ENCODE results near the gene SPAAR. TPM values are rescaled to one million over a fixed set of nuclear protein-coding genes. Genes with fewer than 3 reads are reported as not detected.

SPAAR gene
- total RNA-seq, 4 donors from 2014 or later = 0.29 to 11.7 (median 2.3) TPM

DNA sequence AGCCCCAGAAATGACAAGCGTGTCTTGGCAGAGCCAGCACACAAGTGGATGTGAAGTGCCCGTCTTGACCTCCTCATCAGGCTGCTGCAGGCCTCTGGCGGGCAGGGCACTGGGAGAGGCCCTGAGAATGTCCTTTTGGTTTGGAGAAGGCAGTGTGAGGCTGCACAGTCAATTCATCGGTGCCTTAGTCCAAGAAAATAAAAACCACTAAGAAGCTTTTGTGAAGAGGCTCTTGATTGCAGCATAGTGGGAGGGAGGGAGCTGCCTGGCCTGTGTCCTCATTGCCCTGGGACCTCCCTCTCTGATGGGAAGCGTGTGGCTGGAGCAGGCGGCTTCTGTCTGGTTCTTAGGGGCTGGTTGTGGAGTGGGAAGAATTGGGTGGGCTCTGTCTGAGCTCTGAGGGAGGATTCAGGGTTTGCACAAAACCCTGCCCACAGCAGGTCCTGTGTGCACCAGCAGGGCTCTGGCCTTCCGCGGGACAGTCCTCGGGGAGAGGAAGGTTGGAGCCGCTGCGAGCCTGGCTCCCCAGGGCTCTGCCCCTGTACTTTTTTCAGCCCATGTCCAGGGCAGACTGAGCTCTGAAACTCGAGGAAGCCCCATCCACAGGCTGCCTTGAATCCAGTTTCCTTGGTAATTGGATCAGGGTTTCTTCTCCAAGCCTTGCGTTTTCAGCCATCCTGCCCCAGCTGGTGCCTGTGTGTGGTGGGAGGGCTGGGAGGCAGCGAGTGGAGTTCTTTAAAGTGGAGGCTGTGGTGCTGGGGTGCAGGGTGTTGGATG lies 2.2 kb upstream of the SPAAR start:
- peak in 1 of 2 donors; percentile 39 for TF ChIP-seq POLR2A (IDR thresholded peaks at IDR 0.05)
- TF ChIP-seq, protein P1, sequence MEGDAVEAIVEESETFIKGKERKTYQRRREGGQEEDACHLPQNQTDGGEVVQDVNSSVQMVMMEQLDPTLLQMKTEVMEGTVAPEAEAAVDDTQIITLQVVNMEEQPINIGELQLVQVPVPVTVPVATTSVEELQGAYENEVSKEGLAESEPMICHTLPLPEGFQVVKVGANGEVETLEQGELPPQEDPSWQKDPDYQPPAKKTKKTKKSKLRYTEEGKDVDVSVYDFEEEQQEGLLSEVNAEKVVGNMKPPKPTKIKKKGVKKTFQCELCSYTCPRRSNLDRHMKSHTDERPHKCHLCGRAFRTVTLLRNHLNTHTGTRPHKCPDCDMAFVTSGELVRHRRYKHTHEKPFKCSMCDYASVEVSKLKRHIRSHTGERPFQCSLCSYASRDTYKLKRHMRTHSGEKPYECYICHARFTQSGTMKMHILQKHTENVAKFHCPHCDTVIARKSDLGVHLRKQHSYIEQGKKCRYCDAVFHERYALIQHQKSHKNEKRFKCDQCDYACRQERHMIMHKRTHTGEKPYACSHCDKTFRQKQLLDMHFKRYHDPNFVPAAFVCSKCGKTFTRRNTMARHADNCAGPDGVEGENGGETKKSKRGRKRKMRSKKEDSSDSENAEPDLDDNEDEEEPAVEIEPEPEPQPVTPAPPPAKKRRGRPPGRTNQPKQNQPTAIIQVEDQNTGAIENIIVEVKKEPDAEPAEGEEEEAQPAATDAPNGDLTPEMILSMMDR (IDR thresholded peaks at IDR 0.05) = no peak
- no peaks in the 10 kb centered on the region for H3K9me3 ChIP-seq
- intact Hi-C loops (cut with DNase I; ENCODE audit: low total_unique reads) = no loop called here
- peak; percentile 79 to 86 for DNase-seq
- no peaks in the 10 kb centered on the region for H3K36me3 ChIP-seq
- no peak overlapping the region for H3K4me3 ChIP-seq
- peaks cover 29 to 47% of the 10 kb centered on the region in 2 donors for H3K4me1 ChIP-seq
- H3K27ac ChIP-seq = peak overlapping the region; percentile 94 to 95
- H3K27me3 ChIP-seq = no peaks in the 10 kb centered on the region

DNA sequence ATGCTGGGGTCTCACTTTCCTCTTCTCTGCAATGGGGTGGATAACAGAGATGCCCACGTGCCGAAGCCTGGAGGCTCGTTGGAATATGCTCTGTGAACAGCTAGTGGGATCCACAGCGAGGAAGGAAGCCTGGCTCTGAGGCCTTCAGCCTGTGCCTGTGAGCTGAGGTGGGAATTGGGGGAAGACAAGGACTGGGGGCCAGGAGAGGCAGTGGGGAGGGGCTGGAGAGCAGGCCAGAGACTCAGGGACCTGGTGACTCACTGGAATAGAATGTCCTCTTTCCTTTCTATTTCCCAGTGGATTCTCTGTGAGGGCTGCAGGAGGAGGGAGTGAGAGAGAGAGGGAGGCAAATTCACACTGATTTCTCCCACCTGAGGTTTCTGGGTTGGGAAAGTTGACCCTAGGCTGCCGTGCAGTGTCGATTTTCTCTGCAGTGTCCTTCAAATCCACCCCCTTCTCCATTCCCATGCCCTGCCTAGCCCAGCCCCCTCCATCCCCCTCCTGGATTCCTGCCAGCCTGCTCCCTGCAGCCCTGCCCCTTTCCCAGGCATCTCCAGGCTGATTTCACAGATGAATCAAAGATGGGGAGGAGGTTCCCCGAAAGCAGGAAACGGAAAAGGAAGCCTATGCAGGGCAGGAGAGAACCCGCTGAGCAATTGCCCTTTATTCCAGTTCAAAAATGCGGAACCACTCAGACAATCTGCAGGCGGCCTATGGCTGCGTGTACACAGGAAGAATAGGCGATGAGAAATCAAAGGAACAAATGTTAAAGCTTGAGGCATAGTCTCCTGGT lies 1.4 kb upstream of the SPAAR start:
- Histone ChIP-seq H3K27me3 (no peaks in the 10 kb centered on the region), H3K36me3 (no peaks in the 10 kb centered on the region), H3K4me3 (no peak overlapping the region), H3K4me1 (peaks cover 29 to 47% of the 10 kb centered on the region in 2 donors), H3K9me3 (no peaks in the 10 kb centered on the region), H3K27ac (peak overlapping the region; percentile 94 to 95)
- TF ChIP-seq, protein P1 (IDR thresholded peaks at IDR 0.05) = peak in 2 of 4 experiments; percentile 10 to 11
- TF ChIP-seq POLR2A (IDR thresholded peaks at IDR 0.05) = no peak
- peak; percentile 84 to 88 for DNase-seq
- intact Hi-C loops (cut with DNase I; ENCODE audit: low total_unique reads) = no loop called here

DNA sequence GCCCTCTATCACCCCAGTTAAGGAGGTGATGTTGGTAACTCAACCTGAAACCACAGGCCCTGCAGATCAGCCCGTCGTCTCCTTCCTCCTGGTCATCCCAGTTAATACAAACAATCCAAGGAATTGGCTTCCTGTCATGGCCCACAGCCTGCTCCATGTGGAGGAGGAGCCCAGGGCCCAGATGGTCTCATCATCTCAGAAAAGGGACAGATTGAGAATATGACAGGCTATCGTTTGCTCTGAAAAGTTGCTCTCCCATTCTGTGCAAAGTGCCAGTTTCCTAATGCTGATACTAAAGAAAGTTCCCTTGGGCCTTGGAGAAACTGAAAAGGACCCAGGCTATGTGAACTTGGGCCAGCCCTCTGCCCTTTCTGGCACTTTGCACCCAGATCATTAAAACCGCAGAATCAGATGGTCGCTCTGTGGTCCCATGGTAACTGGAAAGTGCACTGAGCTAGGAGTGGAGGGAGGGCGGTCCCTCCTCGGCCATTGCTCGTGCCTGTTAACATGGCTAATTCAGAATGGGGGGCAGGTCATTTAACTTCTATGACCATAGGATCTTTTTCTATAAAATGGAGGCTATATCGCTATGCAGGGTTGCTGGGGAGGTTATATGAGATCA lies 675 bp upstream of the SPAAR start:
- peak; percentile 56 to 57 for DNase-seq
- H3K27ac ChIP-seq = peak overlapping the region; percentile 94 to 95
- H3K36me3 ChIP-seq = no peaks in the 10 kb centered on the region
- H3K9me3 ChIP-seq = no peaks in the 10 kb centered on the region
- TF ChIP-seq POLR2A (IDR thresholded peaks at IDR 0.05) = no peak
- TF ChIP-seq, protein P1 (IDR thresholded peaks at IDR 0.05) = no peak
- no peak overlapping the region for H3K4me3 ChIP-seq
- peaks cover 29 to 47% of the 10 kb centered on the region in 2 donors for H3K4me1 ChIP-seq
- no peaks in the 10 kb centered on the region for H3K27me3 ChIP-seq
- intact Hi-C loops (cut with DNase I; ENCODE audit: low total_unique reads) = no loop called here

DNA sequence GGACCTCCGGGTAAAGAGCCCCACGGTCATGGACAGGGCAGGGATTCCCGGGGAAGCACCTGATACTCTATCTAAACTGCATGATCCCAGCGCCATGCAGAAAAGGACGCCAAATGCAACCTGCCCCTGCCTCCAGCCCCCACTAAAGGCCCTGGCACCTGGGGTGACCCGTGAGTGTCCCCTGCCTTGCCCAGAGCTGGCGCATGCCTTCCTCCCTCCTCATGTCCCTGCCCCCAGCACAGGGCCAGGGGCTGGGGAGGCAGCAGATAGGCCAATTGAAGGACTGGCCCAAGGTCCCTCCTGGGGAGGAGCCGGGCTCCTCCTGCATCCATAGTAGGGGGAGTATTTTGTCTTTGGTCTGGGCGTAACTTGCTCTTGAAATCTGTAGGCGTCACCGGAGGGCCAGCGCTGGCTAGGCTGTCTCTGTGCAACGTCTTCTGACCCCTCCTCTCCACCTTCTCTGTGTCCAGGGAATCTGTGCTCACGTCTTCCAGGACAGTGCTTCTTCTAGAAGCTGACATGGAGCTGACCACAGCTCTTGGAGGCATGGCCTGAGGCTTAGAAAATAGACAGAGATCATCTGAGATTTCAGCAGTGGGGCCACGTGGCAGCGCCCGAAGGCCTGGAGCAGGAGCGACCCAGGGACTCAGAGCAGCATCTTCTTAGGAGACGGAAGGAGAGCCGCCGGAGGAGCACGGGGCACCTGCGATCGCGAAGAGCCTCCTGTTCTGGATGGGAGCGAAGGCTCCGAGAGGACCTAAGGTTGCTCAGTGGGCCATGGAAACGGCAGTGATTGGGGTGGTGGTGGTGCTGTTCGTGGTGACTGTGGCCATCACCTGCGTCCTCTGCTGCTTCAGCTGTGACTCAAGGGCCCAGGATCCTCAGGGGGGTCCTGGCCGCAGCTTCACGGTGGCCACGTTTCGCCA lies 660 bp downstream of the SPAAR start:
- TF ChIP-seq, protein P1 (IDR thresholded peaks at IDR 0.05) = no peak
- TF ChIP-seq POLR2A (IDR thresholded peaks at IDR 0.05) = no peak
- intact Hi-C loops (cut with DNase I; ENCODE audit: low total_unique reads) = no loop called here
- no peak overlapping the region for H3K4me3 ChIP-seq
- no peaks in the 10 kb centered on the region for H3K36me3 ChIP-seq
- no peak for DNase-seq
- H3K27me3 ChIP-seq = no peaks in the 10 kb centered on the region
- H3K27ac ChIP-seq = peak overlapping the region; percentile 94 to 95
- H3K9me3 ChIP-seq = no peaks in the 10 kb centered on the region
- H3K4me1 ChIP-seq = peaks cover 29 to 47% of the 10 kb centered on the region in 2 donors
